Measurements from ENCODE around the gene CREB3L2.

The CREB3L2 gene

DNA sequence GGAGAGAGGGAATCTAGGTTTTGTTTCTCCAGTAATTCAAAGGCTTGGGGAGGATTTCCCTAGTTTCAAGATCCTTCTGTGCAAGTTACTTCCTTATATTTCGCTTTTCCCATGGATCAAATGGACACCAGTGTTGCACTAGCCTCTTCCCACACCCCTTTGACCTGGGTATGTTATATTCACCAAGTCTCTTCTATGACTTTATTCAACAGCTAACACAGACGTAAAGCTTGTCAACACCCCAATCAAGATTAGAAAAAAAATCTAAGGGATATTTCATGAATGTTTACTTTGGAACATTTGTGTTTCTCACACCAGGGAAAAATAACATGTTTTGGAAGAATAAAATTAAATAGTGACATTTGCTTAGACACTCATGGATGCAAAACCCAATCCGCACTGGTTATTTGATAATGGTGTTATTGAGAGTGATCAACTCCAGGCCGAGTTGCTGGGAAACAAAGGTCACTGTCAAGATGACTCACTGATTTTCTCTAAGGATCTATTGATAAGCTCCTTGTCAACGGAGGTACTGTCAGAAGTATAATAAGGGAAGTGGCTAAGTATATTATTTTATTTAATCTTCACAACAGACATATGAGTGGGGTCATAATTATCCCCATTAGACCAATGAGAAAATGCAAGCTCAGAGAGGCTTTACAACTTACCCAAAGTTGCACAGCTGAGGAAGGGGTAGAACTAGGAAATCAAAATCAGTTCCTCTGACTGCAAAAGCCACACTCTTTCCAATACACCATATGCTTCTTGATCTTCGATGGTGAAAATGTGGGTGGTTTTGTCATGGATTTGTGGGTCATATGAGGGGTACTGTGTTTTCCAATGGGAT, 52.2 kb downstream of the CREB3L2 start:
- DNase-seq: no peak

DNA sequence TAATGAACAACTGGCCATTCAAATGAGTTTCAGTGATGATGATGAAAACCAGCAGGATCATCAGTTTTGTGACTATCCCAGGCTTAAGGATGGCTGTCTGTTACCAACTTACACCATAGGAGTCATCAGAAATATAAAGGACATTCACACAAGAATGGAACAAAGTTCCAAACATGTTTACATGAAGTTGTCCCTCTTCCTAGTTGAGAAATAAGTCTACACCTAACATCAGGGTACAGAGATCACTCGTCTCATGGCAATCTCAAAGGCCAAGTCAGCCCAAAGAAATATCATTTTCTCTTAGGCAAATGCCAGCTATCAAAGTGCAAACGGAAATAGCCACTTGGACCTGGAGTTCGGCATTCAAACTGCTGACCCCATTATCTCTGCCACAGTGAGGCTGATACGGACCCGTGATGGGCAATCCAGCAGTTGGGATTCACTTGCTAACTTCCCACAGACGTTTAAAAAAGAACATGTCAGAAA, 53.0 kb downstream of the CREB3L2 start:
- DNase-seq: no peak

DNA sequence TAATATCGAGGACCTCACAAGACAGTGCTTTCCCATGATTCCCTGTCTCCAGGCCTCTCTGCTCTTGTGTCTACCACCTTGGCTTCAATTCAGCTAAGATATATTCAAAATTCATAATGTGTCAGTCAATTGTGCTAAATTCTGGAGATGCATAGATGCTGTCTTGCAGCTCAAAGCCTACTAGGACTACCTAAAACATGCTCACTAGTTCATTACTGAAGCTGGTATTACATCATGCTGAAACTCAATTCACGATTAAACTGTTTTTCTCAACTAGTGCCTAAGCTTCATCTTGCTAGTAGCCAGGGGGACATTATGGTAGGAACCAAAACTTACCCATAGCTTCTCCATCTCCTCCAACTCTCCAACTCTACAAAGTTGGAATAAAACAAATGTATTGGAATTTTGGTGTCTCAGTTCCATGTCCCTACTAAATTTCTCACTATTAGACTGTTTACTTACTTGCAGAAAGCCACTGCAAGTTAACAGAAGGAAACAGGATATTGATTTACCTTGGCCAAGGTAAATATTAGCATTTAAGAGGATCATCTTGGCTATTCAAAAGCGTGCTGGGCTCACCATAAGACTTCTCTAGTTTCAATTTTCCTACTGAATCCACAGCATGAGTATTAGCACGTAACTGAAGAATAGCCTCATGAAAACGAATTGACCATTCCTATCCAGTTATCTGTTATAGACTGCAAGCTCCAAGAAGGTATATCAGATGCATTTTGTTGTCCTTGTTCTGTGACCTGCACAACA, 53.6 kb downstream of the CREB3L2 start:
- DNase-seq: no peak

DNA sequence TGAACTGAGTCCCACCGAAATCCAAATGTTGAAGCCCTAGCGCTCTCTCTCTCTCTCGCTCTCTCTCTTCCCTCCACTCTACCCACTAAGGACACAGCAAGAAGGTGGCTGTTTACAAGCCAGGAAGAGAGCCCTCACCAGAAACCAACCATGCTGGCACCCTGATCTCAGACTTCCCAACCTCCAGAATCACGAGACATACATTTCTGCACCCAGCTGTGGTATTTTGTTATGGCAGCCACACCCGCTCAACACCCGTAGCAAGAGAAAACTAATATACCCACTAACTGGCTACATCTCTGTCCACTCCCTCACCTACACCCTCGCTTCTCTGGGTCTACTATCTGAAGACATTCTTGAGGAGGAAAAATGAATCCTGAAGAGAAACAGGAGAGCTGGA, 54.8 kb downstream of the CREB3L2 start:
- DNase-seq: no peak

DNA sequence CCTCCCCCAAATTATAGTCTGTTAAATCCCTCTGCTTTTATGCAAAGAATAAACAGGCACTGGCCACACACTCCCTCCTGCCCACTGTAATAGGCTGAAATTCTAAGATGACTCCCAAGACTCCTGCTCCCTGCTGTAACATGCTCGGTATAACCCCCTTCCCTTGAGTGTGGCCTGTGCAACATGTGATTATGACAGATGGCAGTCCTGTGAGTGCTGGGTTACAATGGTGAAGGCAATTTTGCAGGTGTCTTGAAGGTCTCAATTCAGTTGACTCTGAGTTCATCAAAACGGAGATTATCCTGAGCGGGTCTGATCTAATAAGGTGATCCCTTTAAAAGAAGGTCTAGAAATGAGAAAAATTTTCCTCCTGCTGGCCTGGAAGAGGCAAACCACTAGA, 55.9 kb downstream of the CREB3L2 start:
- DNase-seq: no peak

DNA sequence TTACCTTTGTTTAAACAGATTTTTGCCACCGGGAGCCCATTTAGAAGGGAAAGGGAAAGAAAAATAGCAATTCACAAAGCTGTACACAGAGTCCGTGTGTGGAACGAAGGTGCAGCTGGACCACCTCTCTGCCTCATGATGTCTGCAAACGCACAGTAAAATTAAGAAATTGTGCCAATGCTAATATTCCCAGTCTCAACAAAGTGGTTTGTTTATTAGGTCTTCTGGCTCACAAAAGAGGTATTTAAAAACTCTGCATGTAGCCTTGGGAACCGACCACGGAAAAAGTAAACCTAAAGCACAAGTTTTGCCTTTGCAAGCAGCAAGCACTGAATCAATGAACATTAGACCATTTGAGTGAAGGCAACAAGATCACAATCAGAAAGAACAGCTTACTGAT, 57.7 kb downstream of the CREB3L2 start:
- DNase-seq: no peak

DNA sequence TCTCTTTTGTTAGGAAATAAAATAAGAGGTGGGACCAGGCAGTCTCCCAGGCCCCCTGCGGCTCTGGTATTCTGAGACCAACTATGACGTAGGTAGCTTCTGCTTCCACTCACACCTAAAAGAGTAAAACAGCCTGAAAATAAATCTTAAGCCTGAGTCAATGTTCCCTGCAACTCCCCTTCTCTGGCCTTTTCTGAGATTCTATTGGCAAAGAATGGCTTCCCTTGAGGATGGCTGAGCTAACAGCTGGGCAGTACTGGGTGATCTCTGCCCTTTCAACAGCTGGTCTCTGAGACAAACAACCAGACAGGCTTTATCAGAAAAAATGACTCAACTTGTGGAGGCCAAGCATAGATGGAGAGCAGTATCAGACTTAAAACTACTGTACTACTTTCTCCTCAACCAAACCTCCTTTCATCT, 58.7 kb downstream of the CREB3L2 start:
- DNase-seq: no peak

DNA sequence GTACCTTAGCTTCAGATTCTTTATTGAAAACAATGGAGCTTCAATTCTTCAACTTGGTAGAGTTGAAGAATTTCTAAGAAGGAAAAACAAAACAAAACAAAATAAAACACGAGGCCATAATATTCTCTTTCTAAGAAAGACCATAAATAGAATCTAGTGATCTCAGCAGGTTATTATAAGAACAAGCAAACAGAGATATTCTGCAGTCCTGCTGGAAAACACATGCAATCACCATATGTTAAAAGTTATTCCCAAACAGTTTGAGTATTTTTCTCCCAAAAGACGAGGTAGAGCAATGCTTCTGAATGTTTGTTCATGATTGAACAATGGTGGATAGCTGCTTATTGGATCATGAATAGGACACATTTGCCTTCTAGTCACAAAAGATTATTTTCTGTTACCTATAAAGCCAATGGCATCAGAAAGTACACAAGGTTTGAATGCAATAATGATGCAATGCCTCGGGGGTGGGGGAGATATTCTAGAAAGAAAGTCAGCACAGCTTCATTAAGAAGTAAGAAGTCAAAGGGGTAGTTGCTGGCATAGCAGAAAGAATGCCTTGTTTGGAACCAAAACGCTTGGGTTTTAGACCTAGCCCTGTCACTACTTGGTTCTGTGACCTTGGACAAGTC, 59.3 kb downstream of the CREB3L2 start:
- DNase-seq: no peak

DNA sequence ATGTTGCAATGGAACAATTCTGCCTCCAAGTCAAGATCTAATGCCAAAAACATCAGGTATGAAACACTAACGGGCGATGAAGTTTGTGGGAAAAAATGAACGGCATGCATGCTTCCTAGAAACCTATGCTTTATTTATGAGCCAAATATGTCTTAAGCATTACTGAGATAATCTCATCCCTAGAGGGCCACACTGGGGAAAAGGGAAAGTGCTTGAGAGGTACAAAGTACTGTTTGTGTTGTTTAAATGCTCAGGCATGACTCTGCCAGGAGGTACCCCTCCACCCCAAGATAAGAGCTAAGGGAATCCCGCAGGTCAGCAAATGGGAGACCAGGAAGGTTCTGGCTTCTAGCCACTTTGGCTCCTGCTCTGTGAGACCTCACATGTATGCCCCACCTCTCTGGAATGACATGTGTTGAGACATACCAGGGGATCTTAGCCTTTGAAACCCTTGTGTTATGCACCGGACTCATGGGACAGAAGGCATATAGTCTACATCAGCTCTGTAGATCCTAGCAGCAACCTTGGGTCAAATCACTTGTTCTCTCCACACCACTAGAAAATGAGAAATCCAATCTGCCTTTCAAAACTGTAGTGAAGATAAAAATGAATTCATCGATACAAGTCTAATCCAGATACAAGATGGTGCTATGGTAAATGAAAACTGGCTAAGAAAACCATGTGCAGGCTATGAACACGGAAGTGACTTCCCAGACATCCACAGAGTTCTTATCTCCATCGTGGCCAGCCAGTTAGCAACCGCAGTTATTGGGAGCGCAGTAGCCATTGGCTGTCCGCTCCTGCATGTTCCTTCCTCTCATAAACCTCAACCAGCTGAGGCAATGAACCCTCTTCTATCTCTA, 61.0 kb downstream of the CREB3L2 start:
- no peak for DNase-seq

DNA sequence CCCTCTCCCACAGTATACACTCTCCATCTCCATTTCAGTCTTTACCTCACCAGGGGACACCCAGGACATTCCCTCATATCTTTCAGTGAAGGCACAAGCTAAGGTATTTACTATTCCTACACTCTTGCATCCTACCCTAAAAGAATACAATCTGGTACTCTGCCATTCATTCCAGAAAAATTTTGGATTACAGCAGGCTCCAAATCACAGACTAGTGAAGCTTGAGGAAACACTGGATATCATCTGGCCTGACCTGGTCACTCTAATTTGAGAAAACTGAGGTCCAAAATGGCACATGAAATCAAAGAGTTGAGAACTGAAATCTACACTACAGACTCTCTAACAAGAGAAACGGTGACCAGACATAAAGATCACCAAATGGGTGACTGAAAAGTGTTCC, 61.7 kb downstream of the CREB3L2 start:
- DNase-seq: no peak

DNA sequence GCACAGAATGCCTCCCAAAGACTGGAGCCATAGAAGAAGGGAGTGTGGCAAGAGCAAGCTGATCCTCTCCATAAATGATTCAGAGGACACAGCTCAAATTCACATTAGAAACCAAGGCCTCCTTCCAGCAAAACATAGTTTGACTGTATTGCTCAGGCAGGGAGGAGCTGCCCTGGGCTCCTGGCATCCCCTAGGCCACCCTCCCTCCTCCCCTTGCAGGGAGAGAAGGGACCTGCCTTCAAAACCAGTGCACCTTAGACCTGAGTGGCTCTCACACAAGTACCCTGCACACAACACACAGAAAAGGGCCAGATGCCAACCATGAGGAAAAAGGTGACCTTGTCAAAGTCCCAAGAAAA, 64.7 kb downstream of the CREB3L2 start:
- DNase-seq: no peak

DNA sequence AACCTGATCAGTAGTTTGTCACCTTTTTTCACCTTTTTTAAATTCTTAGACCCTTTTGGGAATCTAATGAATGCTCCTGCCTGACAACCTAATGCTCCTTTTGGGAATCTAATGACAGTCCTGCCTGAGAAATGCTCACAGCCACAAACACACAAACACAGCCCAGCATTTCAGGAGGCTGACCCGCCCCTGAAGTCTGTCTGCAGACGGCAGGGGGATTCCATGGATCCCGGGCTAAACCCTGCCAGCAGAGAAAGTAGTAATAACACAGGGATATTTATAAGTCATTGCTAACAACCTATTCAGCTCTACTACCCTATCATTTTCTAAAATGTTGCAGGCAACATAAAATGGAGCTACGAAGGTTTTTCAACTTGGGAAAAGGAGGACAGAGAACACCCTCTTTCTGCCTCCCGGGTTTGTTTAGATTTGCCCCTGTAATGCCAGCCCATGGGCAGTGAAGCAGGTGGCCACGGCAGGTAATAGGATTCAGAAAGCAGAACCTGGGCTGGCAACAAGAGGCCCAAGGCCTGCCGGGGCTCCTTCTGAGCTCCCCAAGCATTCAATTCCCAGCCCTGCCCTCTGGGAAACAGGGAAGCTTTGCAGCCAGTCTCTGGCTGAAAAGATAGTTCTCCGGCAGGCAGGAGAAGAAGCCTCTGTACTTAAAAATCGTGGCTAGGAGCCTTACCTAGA, 65.2 kb downstream of the CREB3L2 start:
- no peak for DNase-seq

DNA sequence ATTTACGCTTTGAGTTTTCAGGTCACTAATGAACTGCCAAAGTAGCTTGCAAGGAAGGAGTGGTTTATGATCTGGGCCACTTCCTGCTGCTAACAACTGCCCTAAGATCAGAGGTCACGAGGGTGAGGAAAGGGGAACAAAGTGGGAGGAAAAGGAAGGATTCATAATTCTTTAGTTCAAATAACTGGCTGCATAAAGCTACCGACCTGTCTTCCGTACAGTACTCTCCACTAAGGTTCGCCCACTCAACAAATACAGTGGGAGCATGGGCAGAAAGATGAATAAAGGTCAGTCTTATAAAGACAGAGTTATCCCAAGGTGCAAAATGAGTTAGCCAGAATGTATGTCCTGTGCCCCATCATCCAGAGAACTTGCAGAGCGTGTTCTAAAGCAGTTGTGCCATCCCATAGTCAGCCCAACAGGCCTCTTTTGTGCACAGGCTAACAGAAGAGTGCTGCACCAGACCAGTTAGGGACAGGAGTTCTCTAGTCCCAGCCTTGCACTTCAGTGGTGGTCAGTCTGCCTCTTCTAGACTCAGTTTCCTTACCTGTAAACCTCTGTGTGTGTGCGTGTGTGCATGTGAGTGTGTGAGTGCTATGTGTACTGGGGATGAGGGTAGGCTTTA, 65.9 kb downstream of the CREB3L2 start:
- DNase-seq: no peak

DNA sequence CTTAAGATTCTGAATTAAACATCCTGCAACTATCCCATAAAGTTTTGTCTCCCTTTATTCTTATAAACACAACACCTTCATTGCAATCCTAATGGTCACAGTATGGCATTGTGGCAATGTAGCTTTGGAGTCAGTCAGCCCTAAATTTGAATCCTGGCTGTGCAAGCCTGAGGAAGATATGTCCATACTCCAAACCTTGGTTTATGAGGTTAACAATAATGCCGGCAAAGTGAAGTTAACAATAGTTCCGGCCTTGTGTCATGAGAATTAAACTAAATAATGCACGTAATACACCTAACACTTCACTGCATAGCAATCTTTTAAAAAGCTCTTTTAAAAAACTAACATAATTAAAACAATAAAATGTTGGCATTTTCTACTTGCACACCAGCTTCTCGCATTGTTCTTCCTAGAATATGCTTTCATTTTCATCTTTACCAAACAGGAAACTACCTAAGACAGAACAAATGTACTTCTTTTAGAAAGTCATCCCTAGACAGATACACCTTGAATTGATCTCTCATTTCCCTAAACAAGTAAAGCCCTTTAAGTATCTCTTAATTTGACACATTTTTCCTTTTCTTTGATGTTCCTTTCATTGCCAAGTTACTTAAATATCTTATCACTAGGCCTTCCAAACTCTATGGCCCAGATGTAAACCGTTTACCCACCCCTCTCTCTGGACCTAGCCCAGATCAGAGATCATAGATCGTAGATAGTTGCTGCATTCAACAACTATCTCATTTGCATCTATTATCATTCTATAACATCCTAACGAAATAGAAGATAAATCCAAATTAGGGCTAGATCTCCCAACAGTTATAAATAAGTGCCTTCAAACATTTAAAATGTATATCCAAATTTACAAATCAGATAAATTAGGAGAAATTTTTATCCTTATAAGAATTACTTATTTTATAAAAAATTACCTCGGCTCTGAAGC, 66.7 kb downstream of the CREB3L2 start:
- DNase-seq: no peak

DNA sequence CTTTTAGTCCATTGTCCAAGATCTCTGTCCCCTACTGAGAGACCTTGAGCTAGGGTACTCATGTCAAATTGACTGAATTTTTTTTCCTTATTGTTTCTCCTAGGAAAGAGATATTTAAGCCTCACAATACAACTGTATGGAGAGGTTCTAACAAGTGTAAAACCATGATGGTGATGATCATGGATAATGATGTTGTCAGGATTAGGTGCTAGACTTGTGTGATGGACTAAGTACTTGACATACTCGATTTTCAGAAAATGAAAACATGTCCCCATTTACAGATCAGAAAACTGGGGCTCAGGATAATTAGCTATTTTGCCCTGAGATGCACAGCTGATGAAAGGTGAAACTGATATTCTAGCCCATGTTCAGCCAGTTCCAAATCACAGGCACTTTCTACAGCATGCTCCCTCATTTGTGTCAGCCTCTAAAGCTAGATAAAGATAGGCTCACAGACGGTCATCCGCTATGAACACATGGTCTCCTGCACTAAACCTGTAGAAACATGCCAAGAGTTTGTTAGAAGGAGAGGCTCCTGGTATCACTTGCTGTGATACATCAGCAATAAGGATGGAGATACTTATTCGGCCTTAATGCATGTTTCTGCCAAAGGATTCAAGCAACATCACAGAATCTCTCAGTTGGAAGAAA, 67.6 kb downstream of the CREB3L2 start:
- no peak for DNase-seq

DNA sequence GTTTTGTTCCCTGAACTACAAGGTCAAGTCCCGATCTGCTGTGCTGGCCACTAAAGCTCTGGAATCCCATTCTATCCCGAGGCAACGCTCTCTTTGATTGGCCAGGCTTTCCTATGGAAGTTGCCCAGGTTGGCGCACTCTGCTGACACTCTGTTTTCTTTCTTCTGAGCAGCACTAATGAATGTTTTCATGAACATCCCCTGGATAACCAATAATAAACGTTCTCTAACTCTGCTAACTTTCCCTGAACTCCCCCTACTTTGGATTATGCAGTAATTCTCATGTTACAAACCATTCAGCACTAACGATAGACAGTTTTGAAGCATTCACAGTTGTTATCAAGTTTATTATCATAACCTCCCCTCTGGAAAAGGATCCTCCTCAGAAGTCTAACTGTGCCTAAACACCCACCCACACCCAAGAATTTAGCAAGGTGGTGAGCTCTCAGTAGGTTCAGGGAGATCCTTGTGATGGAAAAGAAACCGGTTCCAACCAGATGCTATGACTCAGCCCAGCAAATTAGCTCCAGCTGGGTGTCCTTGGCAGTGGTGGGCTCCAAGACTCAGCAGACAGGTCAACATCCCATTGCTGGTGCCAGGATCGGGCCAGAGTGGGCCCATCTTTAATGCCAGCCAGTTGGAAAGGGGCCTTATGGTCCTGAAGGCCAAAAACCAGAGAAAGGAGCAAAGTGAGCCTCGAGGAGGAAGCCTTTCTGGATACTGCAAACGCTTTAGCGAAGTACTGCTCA, 68.4 kb downstream of the CREB3L2 start:
- DNase-seq: peak; percentile 45

DNA sequence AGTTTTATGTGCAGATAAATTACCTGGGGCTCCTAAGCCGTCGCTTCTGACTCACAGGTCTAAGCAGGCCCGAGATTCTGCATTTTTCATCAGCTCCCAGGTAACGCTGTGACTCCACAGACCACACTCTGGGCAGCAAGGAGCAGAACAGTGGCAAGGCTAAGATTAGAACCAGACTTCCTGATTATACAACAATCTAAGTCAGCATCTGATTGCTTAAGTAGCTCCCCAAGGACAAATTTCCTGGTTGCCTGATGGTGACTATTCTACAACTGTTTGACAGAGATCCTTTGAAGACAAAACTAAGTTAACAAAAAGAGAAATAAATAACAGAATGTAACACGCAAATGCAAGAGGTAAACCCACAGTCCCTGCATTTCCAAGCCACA, 69.0 kb downstream of the CREB3L2 start:
- DNase-seq: no peak

DNA sequence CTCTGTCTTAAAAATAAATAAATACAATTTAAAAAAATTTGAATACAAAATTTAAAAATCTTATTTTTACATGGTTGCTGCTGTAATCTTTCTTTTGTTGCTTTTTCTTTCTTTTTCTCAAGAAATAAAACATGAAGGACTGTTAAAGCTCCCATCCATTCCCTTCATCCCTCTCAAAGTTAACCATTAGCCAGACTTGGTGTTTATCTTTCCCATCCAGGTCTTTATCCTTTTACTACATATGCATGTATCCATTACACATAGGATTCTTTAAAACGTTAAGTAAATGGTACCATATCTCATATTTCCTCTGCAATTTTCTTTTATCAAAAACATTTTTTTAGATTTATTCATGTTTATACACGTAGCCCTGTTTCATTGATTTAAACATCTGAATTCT, 70.1 kb downstream of the CREB3L2 start:
- DNase-seq: no peak

DNA sequence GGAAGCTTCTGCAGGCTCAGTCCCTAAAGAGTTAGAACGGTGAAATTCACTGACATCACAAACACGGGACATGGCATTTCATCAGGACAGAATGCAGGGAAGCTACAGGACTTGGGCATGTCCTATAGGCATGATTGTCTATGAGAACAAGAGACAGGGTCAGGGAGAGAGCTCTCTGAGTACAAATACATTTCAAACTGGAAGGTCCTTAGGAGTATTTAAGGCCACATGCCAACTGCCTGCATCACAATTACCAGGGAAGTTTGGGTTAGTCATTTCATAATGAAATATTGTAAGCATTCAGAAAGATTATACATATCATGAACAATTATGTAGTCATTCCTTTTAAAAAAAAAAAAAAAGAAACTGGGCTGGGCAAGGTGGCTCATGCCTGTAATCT, 71.3 kb downstream of the CREB3L2 start:
- DNase-seq: no peak
